A673 (cell line): ENCODE results near the gene ANKRD9.

ENCODE experiments used
- CTCF ChIP-seq: fragments of 300-800, 200-600 bp; sonication (generic); conservative IDR thresholded peaks from 2 replicates; pipeline ENCODE4 v1.5.1; 2017; ENCODE audit warnings: low read depth, mild to moderate bottlenecking, antibody characterized with exemption, low read length, moderate library complexity, mixed read lengths
- EZH2 ChIP-seq: fragments of 200-600 bp; sonication (generic); IDR thresholded peaks from 2 replicates; pipeline ENCODE4 v1.6.1; 2017; ENCODE audit warnings: borderline replicate concordance, low read depth, mild to moderate bottlenecking, mixed read lengths, antibody characterized with exemption, low read length; ENCODE audit not compliant: poor library complexity, severe bottlenecking

- peak; percentile 47 for TF ChIP-seq CTCF
- TF ChIP-seq EZH2: no peak
Observed at GRCh38 chr14:102545461-102546265, 36.1 kb upstream of the ANKRD9 start.
